ENCODE results near the gene SETD1A. TPM values are rescaled to one million over a fixed set of nuclear protein-coding genes. Genes with fewer than 3 reads are reported as not detected.

SETD1A gene
- total and polyA plus RNA-seq, 2 of the 4 experiments (the other 2 are of a cell fraction) = 0.54 to 5.8 TPM

DNA sequence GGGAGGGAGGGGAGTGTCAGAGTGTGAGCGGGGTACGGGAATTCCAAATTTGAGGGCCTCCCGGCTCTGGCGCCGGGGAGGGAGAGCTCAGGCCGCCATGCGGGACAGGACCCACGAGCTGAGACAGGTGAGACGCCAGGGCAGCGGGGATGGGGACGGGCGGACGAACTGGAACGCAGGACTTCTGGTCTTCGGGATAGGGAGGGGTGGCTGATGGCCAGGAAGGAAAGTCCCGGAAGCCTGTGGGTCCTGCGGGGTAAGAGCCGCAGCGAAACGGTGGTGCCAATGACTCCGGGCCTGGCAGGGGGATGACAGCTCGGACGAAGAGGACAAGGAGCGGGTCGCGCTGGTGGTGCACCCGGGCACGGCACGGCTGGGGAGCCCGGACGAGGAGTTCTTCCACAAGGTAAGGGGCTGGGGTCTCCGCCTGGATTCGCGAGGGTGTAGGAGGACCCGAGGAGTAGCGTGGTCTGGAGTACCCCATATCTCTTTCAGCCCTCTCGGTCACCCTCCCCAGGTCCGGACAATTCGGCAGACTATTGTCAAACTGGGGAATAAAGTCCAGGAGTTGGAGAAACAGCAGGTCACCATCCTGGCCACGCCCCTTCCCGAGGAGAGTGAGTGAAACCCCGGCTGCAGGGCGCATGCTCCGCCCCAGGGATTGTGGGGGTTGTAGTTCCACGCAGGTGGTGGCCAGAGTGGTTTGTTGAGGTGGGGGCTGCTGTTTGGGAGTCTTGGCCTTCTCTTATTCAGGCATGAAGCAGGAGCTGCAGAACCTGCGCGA is 76.3 kb downstream of the SETD1A start:
- peak; percentile 70 for DNase-seq
- Histone ChIP-seq H3K4me1 (ENCODE audit: control insufficient read depth, insufficient read depth, low read length) (peaks cover 7% of the 10 kb centered on the region), H4K20me1 (ENCODE audit: insufficient read depth, low read length) (peaks cover 7% of the 10 kb centered on the region), H3K27me3 (ENCODE audit: control insufficient read depth, insufficient read depth, low read length) (no peaks in the 10 kb centered on the region), H3K18ac (ENCODE audit: low read depth, low read length) (no peak overlapping the region), H4K91ac (ENCODE audit: insufficient read depth, low read depth, low read length) (peak overlapping the region; percentile 59), H4K5ac (ENCODE audit: low read depth, low read length) (peak overlapping the region; percentile 19; the same call in 1 of the 2 replicates), H3K23ac (ENCODE audit: low read depth, low read length) (peak overlapping the region; percentile 50; the same call in 1 of the 2 replicates), H3K79me1 (ENCODE audit: low read depth in 1 of 2, low read length in 2 of 2) (peaks cover 21 to 38% of the 10 kb centered on the region in 2 experiments), H3K56ac (ENCODE audit: extremely low read depth, insufficient read depth, low read length) (peak overlapping the region; percentile 59), H3K4ac (ENCODE audit: low read depth, low read length) (peak overlapping the region; percentile 81), H3K9me3 (ENCODE audit: control insufficient read depth, insufficient read depth, low read length) (no peaks in the 10 kb centered on the region), H3K4me3 (ENCODE audit: insufficient read depth, low read depth, low read length) (peak overlapping the region; percentile 58), H4K8ac (ENCODE audit: low read depth in 2 of 2, low read length in 2 of 2) (peak overlapping the region in 1 of 2 experiments; percentile 73; a peak in 1 of 4 replicates), H3K9me1 (ENCODE audit: insufficient read depth, low read length) (peaks cover 12% of the 10 kb centered on the region; the same call in 1 of the 2 replicates), H3K27ac (ENCODE audit: insufficient read depth, low read length) (peak overlapping the region; percentile 53), H2AFZ (replicated peaks; ENCODE audit: low read length, poor library complexity) (peak overlapping the region; percentile 99), H3K14ac (replicated peaks; ENCODE audit: low read depth, low read length) (peak overlapping the region; percentile 69), H2BK120ac (ENCODE audit: low read depth, low read length) (no peak overlapping the region), H2BK20ac (ENCODE audit: low read depth, low read length) (no peak overlapping the region), H2AK9ac (replicated peaks; ENCODE audit: low read depth, low read length, poor library complexity) (peak overlapping the region; percentile 99), H2AK5ac (ENCODE audit: low read depth, low read length) (peak overlapping the region; percentile 83), H3K36me3 (ENCODE audit: control insufficient read depth, insufficient read depth, low read length) (peaks cover 17% of the 10 kb centered on the region), H2BK15ac (ENCODE audit: low read depth, low read length) (no peak overlapping the region), H3K4me2 (ENCODE audit: low read depth, low read length) (peak overlapping the region; percentile 78), H3K9ac (ENCODE audit: low read depth, low read length) (peak overlapping the region; percentile 74), H2BK5ac (ENCODE audit: low read depth, low read length, poor library complexity, severe bottlenecking) (peak overlapping the region; percentile 70)
- ChIA-PET CTCF (no interaction called here), POLR2A (ENCODE audit: unreplicated experiment) (no interaction called here)
- dilution Hi-C loops (cut with HindIII; ENCODE audit: low sequenced_read_pairs, unreplicated experiment) (no loop called here), in situ Hi-C loops (cut with MboI; ENCODE audit: low sequenced_read_pairs) (no loop called here), intact Hi-C loops (cut with micrococcal nuclease) (loop anchor here (1.0 to 5.0 kb wide), 5 partner anchors 35 to 409 kb away; partner anchors contain the start of genes HSD3B7 and VKORC1)
- peak; percentile 75 for ATAC-seq (ENCODE audit: low read depth)
- BruUV-seq (replicated peaks) = TSS peak; percentile 95
- TF ChIP-seq POLR2A (IDR thresholded peaks at IDR 0.05; ENCODE audit: low read depth, low read length) (peak; percentile 77), FOS (IDR thresholded peaks at IDR 0.05; ENCODE audit: low read depth, low read length) (no peak), BHLHE40 (IDR thresholded peaks at IDR 0.05; ENCODE audit: low read depth, low read length) (no peak), SMC3 (IDR thresholded peaks at IDR 0.05; ENCODE audit: low read depth, low read length) (no peak), RFX5 (IDR thresholded peaks at IDR 0.05; ENCODE audit: low read depth, low read length) (no peak), MAZ (IDR thresholded peaks at IDR 0.05; ENCODE audit: borderline replicate concordance, low read depth, low read length) (peak; percentile 20; the same call in 1 of the 2 replicates), RAD21 (IDR thresholded peaks at IDR 0.05; ENCODE audit: low read length) (no peak), MXI1 (IDR thresholded peaks at IDR 0.05; ENCODE audit: borderline replicate concordance, low read depth, low read length) (peak; percentile 70; the same call in 1 of the 2 replicates), CHD1 (IDR thresholded peaks at IDR 0.05; ENCODE audit: low read depth, low read length) (no peak; the same call in 1 of the 2 replicates)
- TF ChIP-seq, protein P1, sequence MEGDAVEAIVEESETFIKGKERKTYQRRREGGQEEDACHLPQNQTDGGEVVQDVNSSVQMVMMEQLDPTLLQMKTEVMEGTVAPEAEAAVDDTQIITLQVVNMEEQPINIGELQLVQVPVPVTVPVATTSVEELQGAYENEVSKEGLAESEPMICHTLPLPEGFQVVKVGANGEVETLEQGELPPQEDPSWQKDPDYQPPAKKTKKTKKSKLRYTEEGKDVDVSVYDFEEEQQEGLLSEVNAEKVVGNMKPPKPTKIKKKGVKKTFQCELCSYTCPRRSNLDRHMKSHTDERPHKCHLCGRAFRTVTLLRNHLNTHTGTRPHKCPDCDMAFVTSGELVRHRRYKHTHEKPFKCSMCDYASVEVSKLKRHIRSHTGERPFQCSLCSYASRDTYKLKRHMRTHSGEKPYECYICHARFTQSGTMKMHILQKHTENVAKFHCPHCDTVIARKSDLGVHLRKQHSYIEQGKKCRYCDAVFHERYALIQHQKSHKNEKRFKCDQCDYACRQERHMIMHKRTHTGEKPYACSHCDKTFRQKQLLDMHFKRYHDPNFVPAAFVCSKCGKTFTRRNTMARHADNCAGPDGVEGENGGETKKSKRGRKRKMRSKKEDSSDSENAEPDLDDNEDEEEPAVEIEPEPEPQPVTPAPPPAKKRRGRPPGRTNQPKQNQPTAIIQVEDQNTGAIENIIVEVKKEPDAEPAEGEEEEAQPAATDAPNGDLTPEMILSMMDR (conservative IDR thresholded peaks at IDR 0.05; ENCODE audit: low read depth, low read length) = no peak
- TF ChIP-seq, protein P2, sequence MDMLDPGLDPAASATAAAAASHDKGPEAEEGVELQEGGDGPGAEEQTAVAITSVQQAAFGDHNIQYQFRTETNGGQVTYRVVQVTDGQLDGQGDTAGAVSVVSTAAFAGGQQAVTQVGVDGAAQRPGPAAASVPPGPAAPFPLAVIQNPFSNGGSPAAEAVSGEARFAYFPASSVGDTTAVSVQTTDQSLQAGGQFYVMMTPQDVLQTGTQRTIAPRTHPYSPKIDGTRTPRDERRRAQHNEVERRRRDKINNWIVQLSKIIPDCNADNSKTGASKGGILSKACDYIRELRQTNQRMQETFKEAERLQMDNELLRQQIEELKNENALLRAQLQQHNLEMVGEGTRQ (IDR thresholded peaks at IDR 0.05; ENCODE audit: low read depth, low read length) = no peak; the same call in 1 of the 2 replicates
- 0% methylated on average over 12 of the region's 47 CpGs; no CpG with 5 or more reads in 1 of the 2 experiments for WGBS, 2 experiments (ENCODE audit: extremely low coverage in 2 of 2, insufficient read length in 1 of 2)

Measured in IMR-90 (cell line).